ES-I3 (cell line): ENCODE measurements around the gene HECW1.
"Not testable (repeated sequence)": the region's sequence is repeated elsewhere in the genome, so short reads cannot be mapped to it uniquely, and the experiment has no call there.

ENCODE experiments used
- H3K36me3 ChIP-seq: 2 replicates; pipeline ENCODE4 v1.6.1; 2013; ENCODE audit warnings: mild to moderate bottlenecking, low read length, control low read depth, moderate library complexity; ENCODE audit not compliant: insufficient read depth
- H3K4me1 ChIP-seq: 2 replicates; pipeline ENCODE4 v1.6.1; 2013; ENCODE audit warnings: mild to moderate bottlenecking, control low read depth, low read length; ENCODE audit not compliant: insufficient read depth
- H3K9ac ChIP-seq: 2 replicates; pipeline ENCODE4 v1.6.1; 2013; ENCODE audit warnings: low read depth, mild to moderate bottlenecking, low read length, moderate library complexity
- H3K9me3 ChIP-seq: 2 replicates; pipeline ENCODE4 v1.6.1; 2013; ENCODE audit warnings: mild to moderate bottlenecking, low read length, moderate library complexity; ENCODE audit not compliant: control insufficient read depth, insufficient read depth

The HECW1 gene

GRCh38 chr7:43196379-43196778 lies 83.9 kb downstream of the HECW1 start:
- Histone ChIP-seq H3K9me3 (no peaks in the 10 kb centered on the region), H3K9ac (no peak overlapping the region)

GRCh38 chr7:43198016-43198415 lies 85.6 kb downstream of the HECW1 start:
- Histone ChIP-seq H3K36me3 (no peaks in the 10 kb centered on the region), H3K9me3 (no peaks in the 10 kb centered on the region), H3K9ac (no peak overlapping the region), H3K4me1 (peaks cover 18% of the 10 kb centered on the region)

More at GRCh38 chr7:43196379-43196778, 83.9 kb downstream of the HECW1 start:
- H3K36me3 ChIP-seq = no peaks in the 10 kb centered on the region
- H3K4me1 ChIP-seq = peaks cover 18% of the 10 kb centered on the region

DNA sequence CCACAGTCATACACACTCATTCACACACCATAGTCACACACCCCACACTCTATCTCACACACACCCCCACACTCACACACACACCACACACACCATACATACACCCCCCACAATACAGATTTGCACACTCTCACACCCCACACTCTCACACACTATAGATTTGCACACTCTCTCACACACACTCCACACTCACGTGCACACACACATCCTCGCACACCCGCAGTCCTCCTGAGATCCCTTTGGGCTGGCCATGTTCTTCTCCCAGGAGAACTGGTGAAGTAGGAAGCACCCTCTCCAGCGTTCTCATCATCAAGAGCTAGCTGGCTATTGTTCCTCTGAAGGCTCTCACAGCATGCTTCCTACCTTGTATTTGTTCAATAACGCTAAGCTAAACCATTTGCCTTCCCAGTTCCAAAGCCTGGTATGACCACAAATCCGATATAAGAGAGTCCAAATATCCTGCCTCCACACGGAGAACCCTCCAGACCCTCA lies 86.2 kb downstream of the HECW1 start:
- Histone ChIP-seq H3K9me3 (no peaks in the 10 kb centered on the region), H3K36me3 (no peaks in the 10 kb centered on the region), H3K9ac (no peak overlapping the region), H3K4me1 (peaks cover 18% of the 10 kb centered on the region)

GRCh38 chr7:43199371-43200160 lies 87.1 kb downstream of the HECW1 start:
- no peak overlapping the region for H3K9ac ChIP-seq

DNA sequence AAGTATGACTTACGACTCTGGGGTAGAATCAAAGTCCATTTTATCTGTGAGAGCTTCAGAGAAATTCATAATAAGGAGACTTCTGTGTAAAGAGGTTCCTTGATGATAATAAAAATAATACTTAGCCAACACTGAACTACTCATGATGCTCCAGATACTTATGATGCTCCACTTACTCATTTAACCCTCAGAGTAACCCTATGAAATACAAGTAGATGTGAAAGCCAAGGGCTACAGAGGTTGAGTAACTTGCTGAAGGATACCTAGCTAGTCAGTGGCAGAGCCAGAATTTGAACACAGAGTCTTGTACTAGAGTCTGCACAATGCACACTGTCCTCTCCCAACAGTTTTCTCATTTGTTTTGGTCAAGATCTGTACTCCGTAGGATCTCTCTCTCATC lies 89.5 kb downstream of the HECW1 start:
- no peaks in the 10 kb centered on the region for H3K36me3 ChIP-seq
- no peak overlapping the region for H3K9ac ChIP-seq
- peaks cover 10% of the 10 kb centered on the region for H3K4me1 ChIP-seq
- H3K9me3 ChIP-seq = no peaks in the 10 kb centered on the region

More at GRCh38 chr7:43199371-43200160, 87.1 kb downstream of the HECW1 start:
- Histone ChIP-seq H3K9me3 (no peaks in the 10 kb centered on the region), H3K36me3 (no peaks in the 10 kb centered on the region), H3K4me1 (peaks cover 18% of the 10 kb centered on the region)

DNA sequence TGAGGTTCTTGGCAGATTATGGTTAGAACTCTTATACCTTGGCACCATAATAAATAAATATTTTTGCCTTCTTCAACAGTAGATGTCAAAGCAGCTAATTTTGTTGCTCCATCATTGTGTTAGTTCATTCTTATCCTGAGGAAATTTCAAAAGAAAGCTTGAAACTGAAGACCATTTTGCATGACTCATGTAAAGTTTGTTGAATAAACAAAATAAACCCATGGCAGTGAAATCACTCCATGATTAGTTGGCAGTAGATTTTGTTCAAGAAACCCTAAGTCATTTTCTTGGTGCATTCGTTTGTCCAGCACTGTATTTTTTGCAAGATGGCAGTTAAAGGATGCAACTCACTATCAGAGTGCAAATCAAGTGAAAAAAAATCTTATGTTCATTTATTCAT lies 91.6 kb downstream of the HECW1 start:
- H3K9ac ChIP-seq = no peak overlapping the region
- no peaks in the 10 kb centered on the region for H3K36me3 ChIP-seq
- H3K9me3 ChIP-seq = no peaks in the 10 kb centered on the region
- peaks cover 3% of the 10 kb centered on the region for H3K4me1 ChIP-seq

DNA sequence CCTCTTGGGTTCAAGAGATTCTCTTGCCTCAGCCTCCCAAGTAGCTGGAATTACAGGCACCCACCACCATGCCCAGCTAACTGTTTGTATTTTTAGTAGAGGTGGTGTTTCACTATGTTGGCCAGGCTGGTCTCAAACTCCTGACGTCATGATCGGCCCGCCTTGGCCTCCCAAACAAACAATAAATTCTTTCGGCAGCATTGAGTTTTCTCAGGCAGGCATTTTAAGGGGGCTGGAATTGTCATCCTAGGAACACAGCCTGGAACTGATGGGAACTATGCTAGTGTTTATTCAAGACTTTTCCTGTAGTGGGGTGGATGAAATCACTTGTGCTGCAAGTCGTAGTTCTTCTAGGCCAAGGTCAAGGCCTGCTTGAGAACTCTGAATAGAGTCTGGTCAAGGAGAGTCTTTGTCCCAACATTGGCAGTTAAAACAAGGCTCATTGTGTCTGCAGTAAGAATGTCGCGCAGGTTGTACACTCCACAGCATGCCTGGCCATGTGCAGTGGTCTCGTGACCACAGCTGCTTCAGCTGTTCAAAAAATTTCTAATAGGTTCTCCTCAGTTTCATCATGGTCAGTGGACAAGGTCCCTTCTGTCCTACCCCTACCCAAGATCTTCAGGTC lies 92.8 kb downstream of the HECW1 start:
- H3K4me1 ChIP-seq = peaks cover 2% of the 10 kb centered on the region; the same call in 1 of the 2 replicates
- H3K9me3 ChIP-seq = no peaks in the 10 kb centered on the region
- no peaks in the 10 kb centered on the region for H3K36me3 ChIP-seq
- H3K9ac ChIP-seq = no peak overlapping the region

GRCh38 chr7:43208242-43208641 lies 95.8 kb downstream of the HECW1 start:
- Histone ChIP-seq H3K9me3 (no peaks in the 10 kb centered on the region), H3K9ac (no peak overlapping the region), H3K4me1 (peaks cover 2% of the 10 kb centered on the region; the same call in 1 of the 2 replicates), H3K36me3 (no peaks in the 10 kb centered on the region)

GRCh38 chr7:43210539-43210938 lies 98.1 kb downstream of the HECW1 start:
- not testable (repeated sequence) for H3K36me3 ChIP-seq, H3K4me1 ChIP-seq, H3K9me3 ChIP-seq, H3K9ac ChIP-seq

GRCh38 chr7:43211286-43211685 lies 98.8 kb downstream of the HECW1 start:
- Histone ChIP-seq H3K9me3 (no peaks in the 10 kb centered on the region), H3K36me3 (no peaks in the 10 kb centered on the region), H3K4me1 (0 out of 2 replicates have a peak, but pooled peaks cover 2% of the 10 kb centered on the region), H3K9ac (no peak overlapping the region)

DNA sequence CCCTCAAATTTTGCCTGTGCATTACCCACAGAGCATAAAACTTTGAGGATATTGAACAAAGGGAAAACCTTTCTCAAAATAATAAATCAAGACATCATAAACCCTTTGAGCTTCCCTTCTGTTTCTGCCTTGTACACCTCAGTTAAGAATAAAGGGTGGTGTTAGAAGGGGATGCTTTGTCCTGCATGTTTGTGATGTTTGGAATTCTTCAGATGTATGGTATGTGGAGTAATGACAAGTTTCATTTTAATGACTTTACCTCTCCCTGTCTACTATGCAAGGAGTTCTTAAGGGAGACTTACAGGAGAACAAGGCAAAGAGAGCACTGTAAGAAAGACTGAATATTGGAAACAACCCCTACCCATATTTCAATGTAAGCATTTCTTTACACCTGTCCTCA lies 99.2 kb downstream of the HECW1 start:
- 0 out of 2 replicates have a peak, but pooled peaks cover 2% of the 10 kb centered on the region for H3K4me1 ChIP-seq
- no peak overlapping the region for H3K9ac ChIP-seq
- H3K9me3 ChIP-seq = no peaks in the 10 kb centered on the region
- H3K36me3 ChIP-seq = no peaks in the 10 kb centered on the region

DNA sequence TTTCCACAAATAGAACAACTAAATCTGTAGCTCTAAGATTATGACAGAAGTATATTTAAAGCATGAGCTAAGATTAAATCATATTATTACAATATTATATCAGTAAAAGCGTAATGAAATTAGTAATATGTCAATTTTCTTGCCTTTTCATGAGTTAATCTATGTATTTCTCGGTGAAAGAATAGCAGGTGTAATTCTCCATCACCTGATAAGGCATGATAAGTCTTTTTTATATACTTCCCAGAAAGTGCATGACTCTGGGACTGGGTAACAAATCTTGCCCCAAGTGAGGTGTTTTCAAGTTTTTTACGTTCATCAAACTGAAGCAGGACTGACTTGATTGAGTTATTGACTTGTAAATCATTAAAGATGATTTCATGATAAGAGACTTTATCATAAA lies 100.5 kb downstream of the HECW1 start:
- H3K9me3 ChIP-seq = no peaks in the 10 kb centered on the region
- 0 out of 2 replicates have a peak, but pooled peaks cover 2% of the 10 kb centered on the region for H3K4me1 ChIP-seq
- no peaks in the 10 kb centered on the region for H3K36me3 ChIP-seq
- H3K9ac ChIP-seq = no peak overlapping the region

- Histone ChIP-seq H3K36me3 (no peaks in the 10 kb centered on the region), H3K9ac (no peak overlapping the region), H3K4me1 (no peaks in the 10 kb centered on the region), H3K9me3 (no peaks in the 10 kb centered on the region)
These were observed 102.6 kb downstream of the HECW1 start for GRCh38 chr7:43215061-43215460.

- H3K4me1 ChIP-seq = no peaks in the 10 kb centered on the region
- H3K9me3 ChIP-seq = no peaks in the 10 kb centered on the region
- H3K9ac ChIP-seq = no peak overlapping the region
- no peaks in the 10 kb centered on the region for H3K36me3 ChIP-seq
These were observed 104.6 kb downstream of the HECW1 start for GRCh38 chr7:43217055-43217454.

- not testable (repeated sequence) for H3K4me1 ChIP-seq, H3K36me3 ChIP-seq, H3K9me3 ChIP-seq, H3K9ac ChIP-seq
These were observed 106.5 kb downstream of the HECW1 start for GRCh38 chr7:43218901-43219300.
